T-helper 1 cell (primary cell): ENCODE measurements around the gene RXFP4.

Experiments used
- DNase-seq, 5 donors: peaks; one replicate each; pipeline ENCODE4 v3.0.0-alpha.2; 2012 to 2020

Gene RXFP4

DNA sequence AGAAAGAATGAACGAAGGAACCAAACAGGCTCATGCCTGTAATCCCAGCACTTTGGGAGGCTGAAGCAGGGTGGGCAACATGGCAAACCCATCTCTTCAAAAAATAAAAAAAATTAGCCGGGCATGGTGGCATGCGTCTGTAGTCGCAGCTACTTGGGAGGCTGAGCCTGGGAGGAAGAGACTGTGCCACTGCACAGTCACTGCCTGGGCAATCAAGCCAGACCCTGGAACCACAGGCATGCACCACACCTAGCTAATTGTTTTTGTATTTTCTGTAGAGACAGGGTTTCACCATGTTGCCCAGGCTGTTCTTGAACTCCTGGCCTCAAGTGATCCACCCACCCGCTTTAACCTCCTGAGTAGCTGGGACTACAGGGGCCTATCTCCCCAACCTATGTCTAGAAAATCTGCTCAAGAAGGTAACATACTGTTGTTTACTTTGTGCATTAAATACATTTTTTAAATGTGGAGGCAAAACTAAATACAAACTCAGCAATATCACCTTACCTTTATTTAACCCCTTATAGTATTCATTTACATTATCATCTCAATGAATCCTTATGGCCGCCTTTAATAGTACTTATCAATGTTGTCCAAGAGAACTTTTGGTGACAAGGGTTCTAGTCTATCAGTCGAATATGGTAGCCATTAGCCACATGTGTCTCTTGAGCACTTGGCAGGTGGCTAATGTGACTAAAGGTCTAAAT lies 10.0 kb upstream of the RXFP4 start:
- no peak for DNase-seq

DNA sequence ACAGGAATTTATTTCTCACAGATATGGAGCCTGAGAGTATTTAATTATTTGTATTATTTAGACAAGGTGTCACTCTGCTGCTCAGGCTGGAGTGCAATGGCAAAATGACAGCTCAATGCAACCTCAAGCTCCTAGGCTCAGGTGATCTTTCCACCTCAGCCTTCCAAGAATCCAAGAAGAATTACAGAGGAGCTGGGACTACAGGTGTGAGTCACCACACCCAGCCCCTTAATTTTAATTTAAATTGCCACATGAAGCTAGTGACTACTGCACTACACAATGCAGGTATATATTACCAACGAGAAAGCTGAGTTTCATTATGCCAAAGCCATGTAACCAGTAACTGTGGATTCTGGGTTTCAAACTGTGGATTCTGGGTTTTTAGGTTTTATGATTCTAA lies 9.4 kb upstream of the RXFP4 start:
- DNase-seq = no peak

DNA sequence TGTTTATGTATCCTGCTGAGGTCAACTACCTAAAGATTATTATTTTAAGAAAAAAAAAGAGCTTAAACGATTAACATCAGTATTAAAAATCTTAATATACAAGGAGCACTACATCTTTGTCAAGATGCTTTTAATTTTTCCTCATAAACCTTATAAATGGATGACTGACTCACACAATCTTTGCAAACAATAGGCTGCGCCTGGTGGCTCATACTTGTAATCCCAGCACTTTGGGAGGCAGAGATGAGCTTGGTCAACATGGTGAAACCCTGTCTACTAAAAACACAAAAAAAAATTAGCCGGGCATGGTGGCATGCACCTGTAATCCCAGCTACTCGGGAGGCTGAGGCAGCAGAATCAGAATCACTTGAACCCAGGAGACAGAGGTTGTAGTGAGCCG lies 9.0 kb upstream of the RXFP4 start:
- DNase-seq = no peak

DNA sequence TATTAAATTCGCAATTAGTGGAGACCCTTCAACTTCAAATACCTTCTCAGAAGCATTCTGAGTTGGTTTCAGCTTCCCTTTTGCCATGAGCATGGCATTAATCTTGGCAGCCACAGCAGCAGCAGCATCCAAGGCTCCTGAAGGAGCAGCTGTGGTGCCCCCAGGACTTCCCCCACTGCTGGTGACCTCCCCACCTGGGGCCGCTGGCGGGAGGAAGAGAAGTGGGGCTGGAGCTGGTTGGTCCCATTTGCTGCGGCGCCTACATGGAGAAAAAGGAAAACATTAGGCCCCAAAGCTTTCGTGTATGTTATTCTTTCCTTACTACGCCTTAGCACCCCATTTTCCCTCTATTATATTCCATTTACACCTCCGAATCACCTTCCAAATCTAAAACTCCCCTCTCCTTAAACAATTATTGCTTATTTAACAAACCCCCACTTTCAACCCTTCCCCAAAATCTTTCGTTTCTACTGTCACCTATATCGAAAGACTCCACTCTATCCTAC lies 7.8 kb upstream of the RXFP4 start:
- no peak for DNase-seq

DNA sequence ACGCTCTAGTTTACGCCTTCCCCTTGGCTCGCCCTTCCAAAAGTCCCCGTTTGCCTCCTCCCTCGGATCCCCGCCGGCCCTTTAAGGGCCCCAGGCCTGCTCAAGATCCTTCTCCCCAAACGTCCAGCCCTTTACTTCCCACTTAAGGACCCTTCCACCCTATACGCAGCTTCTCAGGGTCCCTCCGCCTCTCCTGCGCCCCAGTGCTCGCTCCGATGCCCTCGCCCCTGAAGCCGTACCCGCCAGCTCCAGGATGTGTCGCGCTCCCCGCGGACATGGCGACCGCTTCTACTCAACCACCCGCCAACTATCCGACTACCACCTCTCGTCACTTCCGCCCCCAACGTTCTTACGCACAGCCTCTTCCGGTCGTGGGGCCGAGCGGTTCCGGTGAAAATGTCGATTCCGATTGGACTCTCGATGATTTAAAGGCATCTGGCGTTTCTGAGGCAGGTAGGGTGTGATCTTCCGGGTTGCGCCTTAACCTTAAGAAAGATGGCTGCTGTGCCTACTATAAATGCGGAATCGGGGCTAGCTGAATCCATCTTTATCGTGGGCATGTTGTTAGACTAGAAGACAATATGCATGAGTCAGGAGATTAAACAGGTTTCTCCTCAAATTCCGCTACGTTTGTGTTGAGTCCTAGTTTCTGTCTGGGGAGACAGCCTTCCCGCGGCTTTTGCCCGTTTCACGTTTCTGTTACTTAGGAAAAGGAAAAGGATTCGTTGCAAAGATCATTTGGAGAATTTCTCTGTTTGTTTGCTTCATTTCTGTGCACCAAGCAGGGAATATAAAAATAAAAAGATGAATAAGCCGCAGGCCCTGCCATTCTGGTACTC lies 7.1 kb upstream of the RXFP4 start, which contains the start of gene KHDC4:
Gene KHDC4 (minus strand): TSS at position 317 of the 839 bp plus-strand sequence. CDS start 40 bp downstream, at position 277.
- DNase-seq = peak; percentile 87 to 99 (median 93)

DNA sequence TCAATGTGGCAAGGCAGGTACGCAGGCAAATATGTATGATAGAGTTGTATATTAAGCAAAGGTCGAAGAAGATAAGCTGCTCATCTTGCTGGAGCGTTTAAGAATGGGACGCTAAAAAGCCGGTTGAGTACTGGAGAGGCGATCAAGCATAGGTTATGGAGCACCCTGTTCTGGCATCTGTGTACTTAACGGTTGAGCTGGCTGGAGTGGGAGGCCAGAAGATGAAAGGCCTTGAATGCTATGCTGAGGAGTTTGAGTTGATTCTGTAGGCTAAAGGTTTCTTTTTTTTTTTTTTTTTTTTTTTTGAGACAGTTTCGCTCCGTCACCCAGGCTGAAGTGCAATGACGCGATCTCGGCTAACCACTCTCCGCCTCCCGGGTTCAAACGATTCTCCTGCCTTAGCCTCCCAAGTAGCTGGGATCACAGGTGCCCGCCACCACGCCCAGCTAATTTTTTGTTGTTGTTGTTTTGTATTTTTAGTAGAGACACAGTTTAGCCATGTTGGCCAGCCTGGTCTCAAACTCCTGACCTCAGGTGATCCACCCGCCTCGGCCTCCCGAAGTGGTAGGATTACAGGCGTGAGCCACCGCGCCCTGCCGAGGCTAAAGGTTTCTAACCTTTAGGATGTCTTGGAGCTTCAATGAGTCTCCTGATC lies 6.4 kb upstream of the RXFP4 start:
- DNase-seq = no peak

DNA sequence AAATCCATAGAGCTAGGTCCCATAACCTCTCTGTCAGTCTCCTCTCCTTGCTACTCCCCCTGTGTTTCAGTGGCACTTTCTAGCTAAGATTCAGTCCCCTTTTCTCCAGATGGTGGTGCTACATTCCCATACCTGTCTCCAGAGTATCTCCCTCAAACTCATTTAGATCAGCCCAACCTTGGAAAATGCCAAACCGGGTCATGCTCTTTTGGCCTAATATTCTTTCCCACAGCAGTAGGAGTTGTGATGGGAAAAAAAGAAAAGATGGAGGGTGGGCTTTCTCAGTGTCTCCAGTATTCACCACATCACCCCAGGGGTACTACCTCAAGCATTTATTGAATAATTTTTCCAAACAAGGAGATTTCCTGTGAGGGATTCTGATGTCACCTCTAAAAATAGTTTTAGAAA lies 3.2 kb upstream of the RXFP4 start:
- peak in 1 of 5 donors; percentile 72 for DNase-seq

DNA sequence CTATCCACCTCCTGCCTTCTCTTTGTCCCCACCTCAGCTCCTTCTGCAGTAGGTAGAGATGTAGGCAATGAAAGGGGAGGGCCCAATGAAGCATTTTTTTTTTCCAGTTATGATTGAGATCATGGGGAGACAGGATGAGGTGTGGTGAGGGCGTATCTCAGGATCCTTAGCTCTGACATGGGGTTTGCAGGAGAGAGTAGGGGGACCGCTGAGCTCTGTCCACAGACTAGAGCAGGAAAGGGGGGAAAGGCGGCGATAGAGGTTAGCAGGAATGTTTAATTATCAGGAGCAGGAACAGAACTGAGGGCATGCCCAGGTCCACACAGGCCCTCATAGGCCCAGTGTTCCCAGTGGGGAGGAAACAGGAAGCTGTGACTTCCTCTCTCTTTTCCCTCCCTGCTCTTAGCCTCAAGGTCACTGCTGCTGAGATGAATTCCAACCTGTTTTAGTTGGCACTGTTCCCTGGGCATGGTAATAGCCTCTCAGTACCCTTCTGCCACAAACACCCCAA lies 901 bp upstream of the RXFP4 start:
- no peak for DNase-seq

DNA sequence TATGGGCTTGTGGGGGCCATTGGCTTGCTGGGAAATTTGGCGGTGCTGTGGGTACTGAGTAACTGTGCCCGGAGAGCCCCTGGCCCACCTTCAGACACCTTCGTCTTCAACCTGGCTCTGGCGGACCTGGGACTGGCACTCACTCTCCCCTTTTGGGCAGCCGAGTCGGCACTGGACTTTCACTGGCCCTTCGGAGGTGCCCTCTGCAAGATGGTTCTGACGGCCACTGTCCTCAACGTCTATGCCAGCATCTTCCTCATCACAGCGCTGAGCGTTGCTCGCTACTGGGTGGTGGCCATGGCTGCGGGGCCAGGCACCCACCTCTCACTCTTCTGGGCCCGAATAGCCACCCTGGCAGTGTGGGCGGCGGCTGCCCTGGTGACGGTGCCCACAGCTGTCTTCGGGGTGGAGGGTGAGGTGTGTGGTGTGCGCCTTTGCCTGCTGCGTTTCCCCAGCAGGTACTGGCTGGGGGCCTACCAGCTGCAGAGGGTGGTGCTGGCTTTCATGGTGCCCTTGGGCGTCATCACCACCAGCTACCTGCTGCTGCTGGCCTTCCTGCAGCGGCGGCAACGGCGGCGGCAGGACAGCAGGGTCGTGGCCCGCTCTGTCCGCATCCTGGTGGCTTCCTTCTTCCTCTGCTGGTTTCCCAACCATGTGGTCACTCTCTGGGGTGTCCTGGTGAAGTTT lies 550 bp downstream of the RXFP4 start:
- DNase-seq = no peak

DNA sequence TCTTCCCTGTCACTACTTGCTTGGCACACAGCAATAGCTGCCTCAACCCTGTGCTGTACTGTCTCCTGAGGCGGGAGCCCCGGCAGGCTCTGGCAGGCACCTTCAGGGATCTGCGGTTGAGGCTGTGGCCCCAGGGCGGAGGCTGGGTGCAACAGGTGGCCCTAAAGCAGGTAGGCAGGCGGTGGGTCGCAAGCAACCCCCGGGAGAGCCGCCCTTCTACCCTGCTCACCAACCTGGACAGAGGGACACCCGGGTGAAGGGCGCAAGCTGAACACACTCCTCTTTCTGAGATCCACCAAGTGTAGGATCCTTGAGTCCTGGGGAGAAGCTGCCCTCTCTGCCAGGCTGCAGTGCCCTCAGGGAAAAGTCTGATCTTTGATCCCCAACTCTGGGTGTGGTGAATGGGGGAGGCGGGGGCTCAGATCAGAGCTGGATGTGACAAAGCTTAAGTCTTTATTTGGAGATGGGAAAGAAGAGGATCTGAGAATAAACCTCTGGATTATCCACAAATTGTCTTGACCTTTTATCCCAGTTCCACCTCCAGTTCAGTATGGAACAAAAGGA lies 1.2 kb downstream of the RXFP4 start:
- DNase-seq = no peak

DNA sequence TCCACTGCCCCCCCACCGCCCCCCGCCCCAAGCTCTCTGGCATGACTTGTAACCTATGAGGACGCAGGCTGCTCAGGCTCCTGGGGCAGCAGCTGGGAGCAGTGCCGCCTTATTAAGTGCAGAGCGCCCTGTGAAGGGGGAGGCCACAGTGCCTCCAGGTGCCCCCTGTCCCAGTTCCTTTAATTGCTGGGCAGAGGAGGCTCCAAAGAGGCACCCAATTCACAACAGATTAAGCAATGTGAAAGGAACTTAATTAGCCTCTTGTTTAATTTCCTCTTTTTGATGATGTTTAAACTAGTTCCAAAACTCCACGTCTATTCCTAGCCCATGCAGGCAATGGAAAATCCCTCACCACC lies 3.0 kb downstream of the RXFP4 start:
- no peak for DNase-seq

DNA sequence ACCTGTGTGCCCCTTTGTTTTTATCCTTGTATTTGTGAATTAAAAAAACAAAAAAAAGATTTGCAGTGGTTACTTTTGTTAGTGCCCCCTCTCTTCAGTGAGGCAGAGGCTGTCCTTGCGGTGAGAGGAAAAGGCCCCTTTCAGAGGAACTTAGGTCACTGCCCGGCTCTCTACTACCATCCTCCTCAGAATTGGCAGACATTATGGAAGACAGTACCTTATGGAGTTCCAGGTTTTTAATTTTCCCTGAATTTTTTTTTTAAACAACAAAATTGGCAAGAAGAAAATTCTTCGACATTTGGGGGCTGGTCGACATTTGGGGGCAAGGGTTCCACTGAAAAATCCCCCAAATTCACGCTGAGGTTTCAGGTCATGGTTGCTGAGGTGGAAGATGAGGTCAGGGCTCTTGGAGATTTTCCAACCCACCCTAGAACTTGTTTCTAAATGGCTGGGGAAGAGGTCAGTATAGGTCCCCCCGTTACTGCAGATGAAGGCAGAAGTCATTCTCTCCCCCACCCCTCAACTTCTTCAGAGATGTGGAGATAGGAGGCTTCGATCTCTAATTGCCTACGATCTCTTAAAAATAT lies 5.3 kb downstream of the RXFP4 start:
- no peak for DNase-seq

DNA sequence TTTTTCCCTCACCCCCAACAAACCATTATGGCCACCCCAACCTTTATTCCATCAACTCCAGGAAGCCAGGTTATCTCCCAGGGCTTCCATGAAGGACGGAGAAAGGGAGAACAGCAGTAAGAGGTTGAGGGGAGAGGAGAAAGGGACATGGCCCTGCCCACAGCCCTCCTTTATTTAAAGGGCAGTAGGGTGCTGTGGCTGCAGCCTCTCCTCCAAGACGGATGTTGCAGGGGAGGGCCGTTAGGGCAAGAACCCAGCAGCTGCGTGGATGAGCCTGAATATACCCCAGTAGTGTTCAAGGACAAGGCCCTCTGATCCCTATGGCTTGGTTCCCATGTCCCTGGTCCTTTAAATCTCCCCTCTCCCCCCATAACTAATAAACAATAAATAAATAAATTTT lies 5.9 kb downstream of the RXFP4 start:
- no peak for DNase-seq

DNA sequence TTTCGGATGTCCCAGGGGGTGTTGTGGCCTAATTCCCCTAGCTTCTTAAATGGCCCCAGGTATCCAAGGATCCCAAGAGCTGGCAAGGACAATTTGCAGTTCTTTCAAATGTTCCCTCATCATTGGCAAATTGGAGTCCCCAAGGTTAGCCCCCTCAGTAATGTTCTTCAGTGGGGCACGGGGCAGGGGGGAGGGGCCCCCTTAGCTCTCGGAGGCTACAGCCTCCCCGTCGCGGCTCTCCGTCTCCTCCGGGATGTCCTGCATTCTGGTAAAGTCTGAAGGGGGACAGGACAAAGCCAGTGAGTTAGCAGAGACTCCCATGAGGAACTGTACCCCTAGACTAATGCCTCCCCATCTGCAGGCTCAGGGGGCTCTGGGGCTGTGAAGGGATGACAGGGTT lies 6.3 kb downstream of the RXFP4 start:
- DNase-seq = no peak

DNA sequence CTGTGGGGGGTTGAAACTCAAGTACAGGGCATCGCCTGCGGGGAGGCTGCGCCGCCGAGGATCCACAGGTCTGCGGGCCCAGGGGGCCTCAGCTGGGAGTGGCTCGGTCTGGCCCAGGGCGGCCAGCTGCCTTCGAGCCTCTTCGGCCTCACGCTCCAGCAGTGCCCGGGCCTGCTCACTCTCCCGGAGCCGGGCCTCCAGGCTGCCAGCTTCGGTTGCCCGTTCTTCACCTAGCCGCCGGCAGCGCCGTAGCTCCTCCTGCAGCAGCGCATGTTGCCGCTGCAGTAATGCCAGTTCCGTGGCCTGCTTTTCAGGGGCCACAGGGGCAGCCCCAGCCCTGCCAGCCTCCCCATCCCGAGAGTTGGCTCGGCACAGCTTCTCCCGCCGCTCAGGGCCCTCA lies 9.4 kb downstream of the RXFP4 start:
- DNase-seq = no peak

DNA sequence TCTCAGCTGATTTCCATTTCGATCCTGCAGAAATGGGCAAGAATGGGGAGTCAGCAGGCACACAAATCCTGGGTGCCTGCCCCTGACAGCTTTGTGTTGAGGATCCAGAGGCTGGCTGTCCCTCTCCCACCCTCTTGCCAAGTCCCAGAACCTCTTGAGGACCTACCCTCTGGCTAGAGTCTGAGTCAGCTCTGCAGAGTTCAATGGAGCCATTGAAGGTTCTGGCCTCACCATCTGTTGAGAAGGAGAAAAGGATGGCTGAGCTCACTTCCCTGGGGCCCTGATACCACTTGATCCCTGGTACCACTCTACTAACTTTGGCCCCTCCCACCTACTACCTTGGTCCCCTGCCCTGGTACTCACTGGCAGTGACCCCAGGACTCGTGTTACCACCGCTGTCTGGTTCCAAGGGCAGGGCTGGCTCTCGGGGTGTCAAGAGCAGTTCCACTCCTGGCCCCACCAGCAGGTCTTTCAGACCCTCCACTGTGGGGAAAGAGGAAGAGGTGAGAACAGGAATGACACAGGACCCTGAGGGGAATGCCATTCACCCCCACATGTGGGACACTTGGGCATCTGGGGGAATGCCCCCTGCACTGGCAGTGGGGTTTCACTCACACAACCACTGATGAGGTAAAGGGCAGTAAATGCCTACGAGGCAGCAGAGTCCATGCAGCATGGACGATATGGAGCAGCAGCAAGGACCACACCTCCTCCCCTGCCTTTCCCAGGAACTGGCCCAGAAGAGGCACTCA lies 10.5 kb downstream of the RXFP4 start:
- no peak for DNase-seq

DNA sequence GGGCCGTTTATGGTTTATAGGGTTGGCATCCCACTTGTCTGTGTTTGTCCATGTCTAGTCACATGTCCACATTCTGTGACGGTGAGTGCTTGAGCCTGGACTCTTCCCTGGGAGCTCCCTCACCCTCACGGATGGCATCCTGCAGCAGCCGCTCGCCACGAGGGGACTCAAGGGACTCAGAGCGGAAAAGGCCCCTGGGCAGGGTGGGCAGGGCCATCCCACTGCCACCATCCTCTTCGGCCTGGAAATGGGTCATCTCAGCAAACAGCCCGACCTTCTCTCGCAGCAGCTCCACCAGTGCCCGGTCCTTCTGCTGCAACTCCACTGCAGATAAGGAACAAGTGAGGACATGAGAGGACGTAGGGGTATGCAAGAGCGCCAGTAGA lies 11.1 kb downstream of the RXFP4 start:
- no peak for DNase-seq

DNA sequence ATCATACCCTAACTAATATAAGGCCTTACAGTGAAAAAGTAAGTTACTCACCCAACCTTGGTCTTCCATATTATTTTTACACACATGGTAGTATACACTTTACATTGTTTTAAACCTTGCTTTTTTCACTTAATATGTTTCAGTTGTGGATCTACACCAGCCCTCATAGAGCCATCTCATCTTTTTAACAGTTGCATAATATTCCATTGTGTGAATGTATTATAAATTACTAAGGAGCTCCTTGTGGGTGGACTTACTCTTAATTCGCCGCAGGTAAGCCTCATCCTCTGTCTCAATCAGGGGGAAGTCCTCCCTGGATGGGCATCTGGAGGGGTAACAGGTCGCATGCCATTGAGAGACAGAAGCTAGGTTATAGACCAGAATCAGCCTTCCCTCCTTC lies 13.2 kb downstream of the RXFP4 start:
- DNase-seq = no peak

DNA sequence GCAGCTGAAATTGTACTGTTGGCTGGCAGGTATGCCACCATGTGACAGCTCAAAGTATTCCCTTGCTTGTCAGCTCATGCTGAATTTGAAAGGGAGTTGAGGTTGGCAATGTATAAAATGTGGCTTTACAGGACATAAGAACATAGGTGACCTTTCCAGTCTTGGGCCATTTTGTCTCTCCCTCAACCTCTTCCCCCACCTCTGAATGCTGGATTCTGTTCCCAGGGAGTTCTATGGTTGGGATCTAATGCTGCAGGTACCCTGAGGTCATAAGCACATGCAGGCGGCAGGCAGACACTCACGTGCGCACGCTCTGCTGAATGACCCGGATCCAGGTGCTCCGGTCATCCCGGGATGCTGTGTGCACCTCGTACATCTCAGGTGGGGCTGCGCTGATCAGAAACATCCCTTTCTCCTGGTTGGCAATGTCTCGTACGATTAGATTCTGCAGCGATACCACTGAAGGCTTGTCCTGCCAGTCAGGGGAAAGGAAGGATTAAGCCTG lies 16.0 kb downstream of the RXFP4 start:
- DNase-seq = no peak

DNA sequence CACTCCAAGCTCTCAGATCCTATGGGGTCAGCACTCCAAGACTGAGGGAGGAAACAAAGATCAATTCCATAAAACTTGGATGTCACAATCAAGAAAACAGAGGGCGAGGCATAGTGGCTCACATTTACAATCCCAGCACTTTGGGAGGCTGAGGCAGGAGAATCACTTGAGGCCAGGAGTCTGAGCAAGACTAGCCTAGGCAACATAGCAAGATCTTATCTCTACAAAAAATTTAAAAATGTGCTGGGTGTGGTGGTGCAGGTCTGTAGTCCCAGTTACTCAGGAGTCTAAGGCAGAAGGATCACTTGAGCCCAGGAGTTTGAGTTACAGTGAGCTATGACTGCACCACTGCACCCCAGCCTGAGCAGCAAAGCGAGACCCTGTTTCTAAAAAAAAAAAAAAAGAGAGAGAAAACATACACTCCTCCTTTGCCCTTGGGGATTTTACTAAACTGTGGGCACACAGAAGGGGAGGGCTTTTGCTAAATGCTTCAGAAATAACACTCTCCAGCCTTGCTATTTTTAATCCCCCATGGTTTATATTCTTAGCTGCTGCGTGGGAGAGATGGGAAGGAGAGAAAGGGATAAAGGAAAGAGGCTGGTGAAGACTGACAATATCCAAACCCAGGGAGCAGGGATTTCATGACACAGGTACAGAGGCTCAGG lies 18.8 kb downstream of the RXFP4 start:
- no peak for DNase-seq

DNA sequence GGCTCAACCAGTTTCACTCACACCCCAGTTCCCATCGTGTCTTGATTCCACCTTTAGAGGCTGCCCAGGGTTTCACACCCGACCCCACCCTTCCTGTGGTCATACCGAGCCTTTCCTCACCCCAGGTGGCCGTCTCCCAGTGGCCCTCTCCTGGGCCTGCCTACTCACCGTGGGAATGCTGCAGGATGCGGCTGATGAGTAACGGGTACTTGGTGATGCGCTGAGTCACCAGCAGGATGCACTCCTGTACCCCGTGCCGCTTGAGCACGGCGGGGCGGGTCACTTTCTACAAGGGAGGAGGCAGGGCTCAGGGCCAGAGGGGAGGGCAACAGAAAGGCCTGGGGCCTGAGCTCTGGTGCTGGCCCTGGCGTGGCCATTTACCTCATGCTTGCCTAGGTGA lies 20.5 kb downstream of the RXFP4 start:
- no peak for DNase-seq
